K562 (cell line): Measurements from ENCODE around the gene LRMDA. TPM values are rescaled to one million over a fixed set of nuclear protein-coding genes. Genes with fewer than 3 reads are reported as not detected.

Experiments
- ATAC-seq: fragments of 200-7000 bp; cut with Tn5 transposase; 3 replicates; pipeline ENCODE4 v1.9.1; 2020; ENCODE audit warnings: moderate library complexity
- BruUV-seq: library from RNA; stranded (reverse); fragments of 400-500 nt; replicated peaks from 2 replicates; lab custom pipeline; 2021; lab: Mats Ljungman, UMichigan
- CTCF ChIA-PET: fragments of 300-600 bp; formaldehyde crosslinking; extraction: SDS; loops from one replicate; lab custom pipeline; 2021; ENCODE audit warnings: low intra/inter-chr PET ratio; lab: Yijun Ruan, JAX
- POLR2A ChIA-PET: fragments of 300-600, 350-650 bp; sonication (Branson Sonifier 250); formaldehyde crosslinking; extraction: SDS; loops from one replicate; lab custom pipeline; 2021; ENCODE audit warnings: antibody characterized with exemption, inconsistent platforms; lab: Yijun Ruan, JAX
- DNase-seq, 4 experiments: peaks; one replicate each; pipeline versions ENCODE4 v3.0.0 to v3.0.0-alpha.2; 2011 to 2018; ENCODE audit warnings: low spot score in 3 of 4, mixed read lengths in 3 of 4; ENCODE audit errors: extremely low read depth in 1 of 4
- FAIRE-seq: peaks from 2 replicates; lab custom pipeline; 2011; peaks lifted over from hg19 to GRCh38; lab: Jason Lieb, UNC
- H2AFZ ChIP-seq: 2 replicates; pipeline ENCODE4 v1.6.0; 2011; ENCODE audit warnings: low read depth, low read length, control low read depth, inconsistent platforms
- H3K27ac ChIP-seq: fragments of 200-600 bp; 3 replicates; pipeline ENCODE4 v1.8.0; 2011; ENCODE audit warnings: low read depth, mild to moderate bottlenecking, control low read depth, inconsistent platforms, low read length, moderate library complexity, mixed read lengths; ENCODE audit errors: extremely low read depth
- H3K27me3 ChIP-seq, 2 experiments: fragments of 300-600 bp in 1 of 2; 2 replicates in 1 of 2; 3 replicates in 1 of 2; pipeline versions ENCODE4 v1.6.0 to v1.8.0; 2011; ENCODE audit warnings: inconsistent platforms in 2 of 2, low read length in 2 of 2, mild to moderate bottlenecking in 1 of 2, mixed read lengths in 1 of 2, moderate library complexity in 1 of 2; ENCODE audit not compliant: control insufficient read depth in 2 of 2, insufficient read depth in 2 of 2
- H3K36me3 ChIP-seq: fragments of 300-600 bp; 3 replicates; pipeline ENCODE4 v1.8.0; 2011; ENCODE audit warnings: mild to moderate bottlenecking, low read length, inconsistent platforms; ENCODE audit not compliant: control insufficient read depth, insufficient read depth
- H3K4me1 ChIP-seq, 2 experiments: fragments of 200-600 bp in 1 of 2; replicated peaks in 1 of 2; 2 replicates in 1 of 2; 3 replicates in 1 of 2; pipeline versions ENCODE4 v1.5.1 to v1.8.0; 2011; ENCODE audit warnings: inconsistent platforms in 2 of 2, low read length in 2 of 2, mild to moderate bottlenecking in 1 of 2, mixed read lengths in 1 of 2, moderate library complexity in 1 of 2; ENCODE audit not compliant: control insufficient read depth in 2 of 2, insufficient read depth in 2 of 2
- H3K4me2 ChIP-seq: 2 replicates; pipeline ENCODE4 v1.6.1; 2011; ENCODE audit warnings: low read length, control low read depth, inconsistent platforms, mixed read lengths; ENCODE audit not compliant: insufficient read depth
- H3K4me3 ChIP-seq: fragments of 200-600 bp; sonication (generic), shearing (Covaris generic); 2 replicates; pipeline ENCODE4 v1.5.1; 2016; ENCODE audit warnings: control low read depth, inconsistent platforms
- H3K79me2 ChIP-seq: fragments of 200-600 bp; 3 replicates; pipeline ENCODE4 v1.8.0; 2011; ENCODE audit warnings: low read length, inconsistent platforms; ENCODE audit not compliant: control insufficient read depth, insufficient read depth
- H3K9ac ChIP-seq, 2 experiments: 2 replicates each; pipeline versions ENCODE4 v1.6.0 to v1.6.1; 2011; ENCODE audit warnings: low read depth in 2 of 2, low read length in 2 of 2, control low read depth in 1 of 2, inconsistent platforms in 1 of 2, mild to moderate bottlenecking in 1 of 2, mixed read lengths in 1 of 2; ENCODE audit not compliant: insufficient read depth in 1 of 2
- H3K9me1 ChIP-seq: one replicate; pipeline ENCODE4 v1.6.0; 2011; ENCODE audit warnings: inconsistent platforms, mild to moderate bottlenecking, low read length, moderate library complexity; ENCODE audit not compliant: control insufficient read depth, insufficient read depth
- H3K9me3 ChIP-seq: replicated peaks from 2 replicates; pipeline ENCODE4 v1.5.1; 2011; ENCODE audit warnings: low read depth, low read length, inconsistent platforms; ENCODE audit not compliant: control insufficient read depth, insufficient read depth
- H4K20me1 ChIP-seq: replicated peaks from 2 replicates; pipeline ENCODE4 v1.6.1; 2011; ENCODE audit warnings: low read length, inconsistent platforms, mixed read lengths; ENCODE audit not compliant: control insufficient read depth, insufficient read depth
- SOX6 ChIP-seq: fragments of 450-650 bp; IDR thresholded peaks from 2 replicates; pipeline ENCODE4 v1.6.1; 2014; ENCODE audit warnings: mild to moderate bottlenecking
- ZBTB7A ChIP-seq: IDR thresholded peaks from 2 replicates; pipeline ENCODE4 v1.6.1; 2011; ENCODE audit warnings: low read depth, mild to moderate bottlenecking, low read length, moderate library complexity, borderline replicate concordance; ENCODE audit not compliant: control insufficient read depth
- ZNF318 ChIP-seq, 2 experiments: fragments of 450-650 bp; IDR thresholded peaks; 2 replicates each; pipeline ENCODE4 v1.6.1; 2016; ENCODE audit warnings: mild to moderate bottlenecking in 2 of 2, borderline replicate concordance in 1 of 2, low read depth in 1 of 2, moderate library complexity in 1 of 2
- WGBS: fragments of 100-300 bp; shearing (Covaris generic); methylation state at CpG from one replicate; pipeline ENCODE4 v1.1.6; 2016; ENCODE audit warnings: low coverage, mixed read lengths; ENCODE audit not compliant: insufficient coverage; ENCODE audit errors: missing lambda C conversion rate; 5-methylcytosine and 5-hydroxymethylcytosine counted together
- in situ Hi-C: fragments of 300-500 bp; cut with MboI; formaldehyde crosslinking; loops from 4 replicates; pipeline ENCODE4 v1.15.0; 2018; ENCODE audit warnings: inconsistent platforms, mixed read lengths
- intact Hi-C: fragments of 100-400 bp; cut with micrococcal nuclease; formaldehyde crosslinking; loops from 2 replicates; pipeline ENCODE4 v1.14.2; 2022
- polyA plus RNA-seq, 8 experiments: library from polyadenylated mRNA; depleted of rRNA in 4 of 8; stranded (reverse) in 5 of 8; unstranded in 3 of 8; fragments of >200 nt; fragmentation: Nextera tagmentation in 2 of 8; fragmentation: Illumina TruSeq in 1 of 8; extraction: Ambion mirVana in 2 of 8; extraction: Trizol in 1 of 8; gene quantifications; 2 replicates each; pipeline versions ENCODE4 v1.2.1 to v1.2.3, GENCODE V29; 2011 to 2014; ENCODE audit warnings: inconsistent platforms in 1 of 8, missing spikeins in 1 of 8
- total RNA-seq, 7 experiments: library from RNA; depleted of rRNA in 6 of 7; stranded (reverse); fragments of >200 nt in 6 of 7; fragmentation: Illumina TruSeq in 2 of 7; extraction: Trizol in 2 of 7; gene quantifications; 2 replicates each; pipeline versions ENCODE4 v1.2.1 to v1.2.3, GENCODE V29; 2011 to 2021; ENCODE audit warnings: low replicate concordance in 1 of 7

Gene LRMDA
- total and polyA plus RNA-seq, 9 of the 15 experiments (the other 6 are each of a cell fraction or from before 2014, with no cell fraction given): 0.25 TPM; not detected in 8

- TF ChIP-seq ZNF318 (IDR thresholded peaks at IDR 0.05; ENCODE audit: borderline replicate concordance in 1 of 2, low read depth in 1 of 2): no peak
- TF ChIP-seq, all 486 proteins: peak for 0
These were observed 369.7 kb downstream of the LRMDA start (continued) for GRCh38 chr10:75801121-75801520.

- no peaks in the 10 kb centered on the region for H4K20me1 ChIP-seq
- intact Hi-C loops: no loop called here
- no TSS peak for BruUV-seq
- TF ChIP-seq SOX6 (no peak), ZBTB7A (no peak)
- TF ChIP-seq, all 486 proteins: peak for 0
- H3K4me3 ChIP-seq: no peak overlapping the region
- H2AFZ ChIP-seq: no peak overlapping the region
- POLR2A ChIA-PET: interaction anchor here (0.5 to 0.7 kb wide), 2 partner anchors 346 to 384 kb away, joined by 3 to 4 read pairs; no protein-coding TSS in a partner anchor
- no peaks in the 10 kb centered on the region for H3K9me3 ChIP-seq
- H3K9ac ChIP-seq: no peak overlapping the region
- H3K27ac ChIP-seq: no peak overlapping the region
- H3K79me2 ChIP-seq: no peaks in the 10 kb centered on the region
- WGBS: 0% methylated on average over 3 of the region's 3 CpGs
- H3K27me3 ChIP-seq: 0 out of 5 replicates have a peak, but pooled peaks cover 0 to 5% of the 10 kb centered on the region in 2 experiments
- no peak for DNase-seq
- H3K4me2 ChIP-seq: no peak overlapping the region
- CTCF ChIA-PET: no interaction called here
- FAIRE-seq: no peak
- H3K9me1 ChIP-seq: no peaks in the 10 kb centered on the region
- H3K36me3 ChIP-seq: no peaks in the 10 kb centered on the region
- in situ Hi-C loops: no loop called here
- no peak for ATAC-seq
- no peaks in the 10 kb centered on the region for H3K4me1 ChIP-seq
These were observed 370.2 kb downstream of the LRMDA start for GRCh38 chr10:75801661-75802060.
